GM21423 (cell line): ENCODE measurements around the gene PAXIP1.

ENCODE experiments used
- ATAC-seq: cut with Tn5 transposase; IDR thresholded peaks from one replicate; pipeline ENCODE4 v1.9.1; 2021; ENCODE audit warnings: mild to moderate bottlenecking, moderate library complexity; ENCODE audit not compliant: unreplicated experiment

PAXIP1 gene

GRCh38 chr7:154996101-154996500, 6.8 kb downstream of the PAXIP1 start:
- ATAC-seq: no peak

- ATAC-seq: no peak
These were observed 7.9 kb downstream of the PAXIP1 start for GRCh38 chr7:154994996-154995395.

GRCh38 chr7:154990964-154991540, 11.9 kb downstream of the PAXIP1 start:
- ATAC-seq: no peak

- ATAC-seq: no peak
These were observed 15.4 kb downstream of the PAXIP1 start for GRCh38 chr7:154987571-154987970.

- no peak for ATAC-seq
These were observed 16.6 kb downstream of the PAXIP1 start for GRCh38 chr7:154986200-154986945.

GRCh38 chr7:154985230-154985629, 17.7 kb downstream of the PAXIP1 start:
- ATAC-seq: no peak

GRCh38 chr7:154984601-154985188, 18.2 kb downstream of the PAXIP1 start:
- no peak for ATAC-seq

- ATAC-seq: no peak
These were observed 24.9 kb downstream of the PAXIP1 start for GRCh38 chr7:154978017-154978416.

- no peak for ATAC-seq
These were observed 25.7 kb downstream of the PAXIP1 start for GRCh38 chr7:154977250-154977649.

GRCh38 chr7:154976844-154977243, 26.1 kb downstream of the PAXIP1 start:
- ATAC-seq: no peak

GRCh38 chr7:154975984-154976383, 26.9 kb downstream of the PAXIP1 start:
- no peak for ATAC-seq

GRCh38 chr7:154973381-154973780, 29.5 kb downstream of the PAXIP1 start:
- no peak for ATAC-seq

GRCh38 chr7:154968336-154969001, 34.5 kb downstream of the PAXIP1 start:
- no peak for ATAC-seq

GRCh38 chr7:154967401-154967955, 35.4 kb downstream of the PAXIP1 start:
- no peak for ATAC-seq

- ATAC-seq: no peak
These were observed 37.9 kb downstream of the PAXIP1 start for GRCh38 chr7:154965014-154965413.

GRCh38 chr7:154960063-154960790, 42.7 kb downstream of the PAXIP1 start:
- no peak for ATAC-seq

- no peak for ATAC-seq
These were observed 46.5 kb downstream of the PAXIP1 start for GRCh38 chr7:154956427-154956826.

GRCh38 chr7:154953006-154953684, 49.8 kb downstream of the PAXIP1 start:
- peak; percentile 49 for ATAC-seq

- ATAC-seq: no peak
These were observed 52.0 kb downstream of the PAXIP1 start for GRCh38 chr7:154950960-154951359.

GRCh38 chr7:154947604-154948003, 55.3 kb downstream of the PAXIP1 start:
- no peak for ATAC-seq
